Fibroblast of skin of right biceps (primary cell): ENCODE data around the gene MLPH.
A peak's percentile ranks its signal among the peaks of the same experiment; 100 is the strongest.

Experiments used
- DNase-seq: peaks from one replicate; pipeline ENCODE4 v3.0.0-alpha.2; 2013

Gene MLPH

DNA sequence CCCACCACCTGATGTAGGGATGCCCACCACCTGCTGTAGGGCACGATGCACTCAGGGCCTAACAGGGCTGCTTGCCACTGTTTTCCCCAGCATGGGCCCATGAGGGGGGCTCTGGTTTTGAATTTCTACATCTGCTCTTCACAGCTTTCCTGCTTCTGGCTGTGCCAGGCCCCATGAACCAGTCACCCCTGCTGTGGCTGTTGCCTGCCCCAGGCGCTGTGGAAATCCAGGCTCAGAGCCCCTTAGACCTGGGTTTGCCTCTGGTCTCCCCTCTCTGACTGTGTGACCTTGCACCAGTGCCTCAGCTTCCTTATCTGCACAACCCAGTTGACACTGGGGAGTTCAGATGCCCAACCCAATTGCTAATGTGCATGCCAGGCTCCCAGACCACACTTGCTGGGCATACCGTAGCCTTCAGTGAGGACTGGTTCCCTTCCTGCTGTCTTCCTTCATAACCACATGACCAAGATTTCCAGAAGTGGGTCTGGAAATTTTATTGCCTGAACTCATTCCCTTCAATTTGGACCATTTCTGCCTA is 6.0 kb upstream of the MLPH start:
- no peak for DNase-seq

DNA sequence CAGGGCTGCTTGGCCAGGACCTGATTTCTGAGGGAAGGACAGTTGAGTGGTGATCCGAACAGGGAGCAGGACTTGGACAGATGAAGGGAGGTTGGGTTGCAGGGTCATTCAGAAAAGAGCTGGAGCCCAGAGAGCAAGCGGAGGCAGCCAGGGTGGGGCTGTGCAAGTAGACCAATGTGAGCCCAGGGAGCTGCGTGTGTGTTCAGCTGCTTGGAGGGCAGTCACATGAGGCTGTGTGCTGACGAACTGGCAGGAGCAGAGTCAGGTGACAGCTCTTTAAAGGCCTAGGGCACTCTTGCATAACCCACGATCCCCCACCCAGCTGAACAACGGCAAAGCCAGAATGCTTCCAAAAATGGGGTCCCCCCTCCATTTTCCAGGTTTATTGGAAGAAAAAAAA is 4.6 kb upstream of the MLPH start:
- no peak for DNase-seq

DNA sequence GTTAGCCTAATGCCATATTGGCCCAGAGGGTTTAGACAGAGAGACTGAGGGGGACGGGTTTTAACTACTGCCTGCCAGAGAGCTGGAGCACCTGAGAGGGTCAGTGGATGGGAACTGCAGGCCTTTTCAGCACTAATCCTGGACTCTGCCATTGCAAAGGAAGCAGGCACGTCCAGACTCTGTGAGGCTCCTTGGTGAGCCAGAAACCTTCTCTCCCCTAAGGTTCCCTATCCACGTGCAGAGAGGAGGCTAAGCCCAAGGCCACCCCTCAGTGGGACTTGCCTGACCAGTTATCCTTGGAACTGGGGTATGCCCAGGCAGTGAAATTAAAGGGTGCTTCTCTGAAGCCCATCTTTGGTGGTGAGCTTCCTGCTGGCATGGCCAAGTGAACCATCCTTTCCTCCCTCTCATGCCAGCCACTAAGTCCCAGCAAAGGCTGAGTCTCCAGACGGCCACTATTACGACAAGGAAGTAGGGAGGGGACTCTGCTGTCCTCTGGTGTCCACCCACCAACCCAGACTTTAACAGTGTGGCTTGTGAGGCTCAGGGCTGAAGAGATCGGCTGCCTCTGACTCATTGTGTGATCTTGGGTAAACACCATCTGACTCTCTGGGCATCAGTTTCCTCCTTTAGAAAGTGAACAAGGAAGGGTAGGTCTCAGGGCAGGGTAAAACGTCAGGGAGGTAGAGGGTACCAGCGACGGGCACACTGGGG is 3.9 kb upstream of the MLPH start:
- peak; percentile 69 for DNase-seq

DNA sequence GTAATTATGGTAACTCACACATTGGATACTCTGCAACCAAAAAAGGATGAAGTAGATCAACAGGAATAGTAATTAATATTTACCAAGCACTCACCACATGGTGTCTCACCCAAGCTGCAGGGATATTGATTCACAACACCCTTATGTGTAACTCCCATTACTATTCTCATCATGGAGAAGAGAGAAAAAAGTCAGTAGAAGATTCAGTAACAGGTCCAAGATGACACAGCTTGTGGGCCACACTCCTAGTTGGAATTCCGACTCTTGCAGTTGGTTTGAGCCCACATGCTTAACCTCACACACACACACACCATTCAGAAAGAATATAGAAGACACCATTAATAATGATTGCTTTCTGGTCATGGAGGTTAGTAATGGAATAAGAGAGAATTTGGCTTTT is 1.7 kb upstream of the MLPH start:
- no peak for DNase-seq

DNA sequence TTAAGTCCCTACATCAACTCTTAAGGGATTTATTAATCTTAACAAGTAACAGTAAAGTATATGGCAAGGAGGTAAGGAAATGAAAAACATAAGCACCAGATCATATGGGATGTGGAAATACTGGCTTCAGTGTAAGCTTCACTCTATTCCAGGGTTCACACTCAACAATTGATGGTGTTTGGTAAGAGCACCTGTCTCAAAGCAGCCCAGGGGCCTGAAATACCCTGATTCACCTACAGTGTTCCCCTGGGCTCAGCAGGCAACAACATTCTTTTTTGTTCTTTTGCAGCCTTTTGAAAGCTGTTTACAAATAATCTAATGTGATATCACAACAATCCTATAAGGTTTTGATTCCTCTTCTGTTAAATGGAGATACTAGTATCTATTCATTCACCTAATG is 1.2 kb upstream of the MLPH start:
- no peak for DNase-seq

DNA sequence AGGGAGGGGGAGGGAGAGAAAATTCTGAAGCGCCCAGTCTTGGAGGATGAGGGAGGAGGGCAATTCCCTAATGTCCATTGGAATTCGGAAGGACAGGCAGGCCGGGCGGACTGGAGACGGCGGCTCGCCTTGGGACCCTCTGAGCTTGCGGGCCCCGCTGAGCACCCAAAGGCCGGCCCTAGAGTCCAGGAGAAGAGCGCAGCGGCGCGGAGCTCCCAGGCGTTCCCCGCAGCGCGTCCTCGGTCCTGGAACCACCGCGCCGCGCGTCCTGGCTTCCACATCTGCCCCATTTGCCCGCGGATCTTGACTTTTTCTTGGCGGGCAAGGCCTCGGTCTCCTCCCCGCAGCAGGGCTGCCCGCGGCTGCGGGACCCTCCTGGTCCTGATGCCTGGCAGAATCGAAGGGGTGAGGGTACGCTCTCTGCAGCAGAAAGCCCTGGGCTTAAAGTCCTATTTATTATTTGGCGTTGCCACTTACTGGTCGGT is 675 bp upstream of the MLPH start:
- DNase-seq, result no peak

DNA sequence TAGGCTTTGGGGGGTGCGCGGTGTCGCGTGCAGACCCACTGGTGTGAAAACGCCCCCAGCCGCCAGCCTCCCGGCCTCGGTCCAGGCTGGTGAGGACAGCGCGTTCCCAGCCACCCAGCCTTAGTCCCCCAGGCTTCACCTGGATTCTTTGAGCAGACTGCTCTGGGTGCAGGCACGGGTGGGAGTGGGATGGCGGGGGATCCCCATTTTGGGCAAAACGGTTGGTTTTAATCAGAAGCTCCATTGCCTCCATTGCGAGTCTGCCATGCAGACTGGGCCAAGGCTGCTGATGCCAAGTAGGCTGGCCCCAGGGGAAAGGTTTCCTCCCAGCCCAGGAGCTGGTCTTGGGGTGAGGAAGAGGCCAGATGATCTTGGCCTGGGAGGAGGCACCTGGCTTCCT is 445 bp downstream of the MLPH start:
- DNase-seq, result no peak

DNA sequence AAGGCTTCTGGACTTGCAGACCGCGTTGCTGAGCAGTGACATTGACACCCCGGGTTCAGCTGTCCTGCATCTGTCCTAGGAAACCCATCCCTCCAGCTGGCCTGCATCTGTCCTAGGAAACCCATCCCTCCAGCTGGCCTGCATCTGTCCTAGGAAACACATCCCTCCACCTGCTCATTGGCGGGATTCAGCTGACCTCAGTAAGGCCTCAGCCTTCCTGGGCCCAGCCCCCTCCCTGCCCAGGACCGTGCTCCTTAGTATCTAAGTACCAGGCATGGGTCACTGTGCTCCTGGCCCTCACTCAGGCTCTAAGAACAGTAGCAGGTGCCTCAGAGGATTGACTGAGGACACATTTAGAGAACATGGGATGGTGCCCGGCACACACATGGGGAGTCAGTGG is 1.2 kb downstream of the MLPH start:
- no peak for DNase-seq

DNA sequence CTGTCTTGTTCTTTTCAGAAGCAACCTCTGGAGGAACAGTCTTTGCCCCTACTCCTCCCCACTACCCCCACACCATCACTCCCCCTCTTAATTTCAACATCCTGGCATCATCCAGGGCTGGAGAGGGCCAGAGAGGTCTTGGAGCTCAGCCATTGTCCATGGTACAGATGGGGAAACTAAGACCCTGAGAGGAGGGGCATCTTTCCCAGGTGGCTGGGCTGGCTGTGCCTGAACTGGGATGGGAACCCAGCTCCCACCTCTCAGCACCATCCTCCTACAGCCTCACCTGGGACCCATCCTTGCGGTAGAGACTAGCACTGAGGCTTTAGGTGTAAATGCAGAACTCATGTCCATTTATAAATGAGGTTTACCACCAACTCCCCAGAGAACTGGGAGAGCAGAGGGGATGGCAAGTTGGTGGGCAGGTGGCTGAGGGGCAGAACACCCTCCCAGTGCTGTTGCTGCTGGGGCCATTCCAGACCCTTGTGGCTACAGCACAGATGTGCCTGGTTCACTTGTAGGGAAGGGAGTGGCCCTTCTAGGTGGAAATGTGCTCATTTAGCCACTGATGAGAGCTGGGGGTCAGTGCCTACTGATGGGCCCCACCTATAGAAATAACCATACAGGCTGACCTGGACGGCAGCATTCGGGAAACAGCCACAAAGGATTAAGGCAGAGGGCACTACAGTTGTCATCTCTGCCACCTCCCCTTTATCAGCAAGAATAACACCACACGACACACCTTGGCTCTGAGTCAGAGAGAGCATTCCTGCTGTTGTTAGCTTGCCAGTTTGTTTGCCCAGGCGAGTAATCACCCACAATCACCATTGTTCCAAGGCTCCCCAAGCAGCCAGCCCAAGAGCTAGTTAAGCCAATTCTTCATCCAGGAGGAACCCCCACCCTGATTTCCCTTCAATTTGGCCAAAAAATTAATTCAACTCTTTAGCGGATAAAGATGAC is 2.1 kb downstream of the MLPH start:
- peak; percentile 42 for DNase-seq

DNA sequence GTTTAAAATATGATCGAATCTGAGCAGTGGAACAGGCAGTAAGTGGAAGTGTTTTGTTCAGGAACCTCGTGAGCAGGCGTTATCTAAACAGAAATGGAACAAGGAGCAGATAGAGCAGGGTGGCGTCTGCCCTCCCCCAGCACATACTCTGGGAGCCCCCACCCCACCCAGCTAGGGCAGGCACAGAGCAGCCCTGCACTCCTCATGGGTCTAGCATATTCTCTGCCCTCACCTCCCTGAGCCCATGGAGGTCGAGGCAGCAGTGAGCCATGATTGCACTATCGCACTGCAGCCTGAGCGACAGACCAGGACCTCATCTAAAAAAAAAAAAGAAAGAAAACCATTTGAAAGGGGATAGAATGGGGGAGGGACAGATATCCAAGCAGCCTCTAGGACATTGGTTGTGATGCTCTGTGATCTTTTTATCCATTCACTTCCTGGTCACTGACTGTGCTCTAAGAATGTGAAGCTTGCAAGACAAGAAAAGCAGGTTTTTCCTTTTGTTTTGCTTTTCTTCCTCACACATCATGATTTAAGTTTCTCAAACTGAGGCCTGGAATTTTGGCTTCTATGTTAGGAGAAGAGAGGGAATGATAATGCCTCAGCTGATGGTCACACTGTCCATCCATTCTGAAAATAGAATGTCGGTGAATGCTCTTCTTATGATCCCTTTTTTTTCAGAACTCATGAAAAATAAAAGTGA is 3.1 kb downstream of the MLPH start:
- no peak for DNase-seq

DNA sequence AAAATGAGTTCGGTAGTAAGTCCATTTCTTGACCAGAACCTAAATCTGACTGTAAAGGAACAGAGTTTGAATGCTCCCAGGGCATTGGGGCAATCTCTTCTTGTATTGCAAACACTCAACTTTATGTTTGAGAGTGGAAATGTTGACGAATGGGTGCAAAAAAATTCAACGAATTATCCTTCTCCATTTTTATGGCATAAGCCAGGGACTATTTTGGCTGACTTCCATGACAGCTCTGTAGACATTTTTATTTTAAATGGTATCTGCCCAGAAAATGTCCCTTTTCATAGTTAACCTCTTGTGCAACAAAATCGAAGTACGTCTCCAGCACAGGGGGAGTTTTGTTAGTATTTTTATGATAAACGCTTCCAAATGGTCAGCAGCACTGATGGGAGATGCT is 3.7 kb downstream of the MLPH start:
- DNase-seq, result no peak

DNA sequence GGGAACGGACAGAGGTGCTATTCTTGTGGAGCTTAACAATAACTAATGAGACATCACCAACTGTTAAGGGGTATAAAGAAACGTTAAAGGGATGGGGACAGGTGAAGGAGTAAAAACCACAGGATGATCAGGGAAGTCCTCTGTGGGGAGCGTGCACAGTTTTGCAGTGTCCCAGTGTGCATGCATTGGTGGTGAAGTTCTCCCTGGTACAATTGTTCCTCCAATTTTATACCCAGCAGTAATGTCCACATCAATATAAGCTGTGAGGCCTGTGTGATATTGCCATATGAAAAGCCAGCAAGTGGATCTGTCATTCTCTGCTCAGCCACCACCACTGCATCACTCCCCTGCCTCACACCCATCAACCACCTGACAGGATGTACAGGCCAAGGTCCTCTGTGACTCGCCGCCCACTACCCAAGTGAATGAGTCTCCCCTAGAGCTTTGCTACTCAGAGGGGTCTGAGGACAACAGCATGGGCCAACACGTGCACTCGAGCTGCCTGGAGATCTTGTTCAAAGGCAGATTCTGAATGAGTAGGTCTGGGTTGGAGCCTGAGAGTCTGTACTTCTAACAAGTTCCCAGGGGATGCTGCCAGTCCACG is 4.6 kb downstream of the MLPH start:
- DNase-seq, result no peak

DNA sequence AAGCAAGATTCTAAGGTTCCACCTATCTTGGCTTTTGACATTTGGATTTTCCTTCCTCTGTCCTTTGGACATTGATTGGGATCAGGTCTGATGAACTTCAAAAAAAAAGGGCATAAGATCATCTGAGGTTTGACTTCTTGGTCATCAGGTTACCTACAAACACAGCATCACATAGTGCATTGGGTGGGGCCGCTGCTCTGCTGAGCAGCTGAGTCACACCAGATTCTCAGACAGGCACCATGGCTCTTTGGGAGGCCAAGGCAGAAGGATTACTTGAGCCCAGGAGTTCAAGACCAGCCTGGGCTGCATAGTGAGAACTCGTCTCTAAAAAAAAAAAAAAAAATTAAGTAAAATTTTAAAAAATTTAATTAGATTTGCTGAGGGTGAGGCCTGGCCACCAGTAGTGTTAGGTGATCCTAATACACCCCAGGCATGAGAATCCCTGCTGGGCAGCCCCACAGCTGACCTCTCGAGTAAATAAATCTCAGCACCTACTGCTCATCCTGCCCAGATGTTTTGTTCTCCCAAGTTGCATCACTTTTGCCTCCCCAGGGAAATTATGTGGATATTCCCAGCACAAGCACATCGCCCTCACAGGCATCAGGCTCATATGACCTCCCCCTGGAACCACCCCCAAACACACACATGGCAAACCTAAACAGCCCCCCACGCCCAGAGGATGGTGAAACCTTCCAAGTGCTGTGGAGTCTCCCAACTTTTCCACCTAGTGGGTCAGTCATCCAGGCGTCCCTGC is 5.3 kb downstream of the MLPH start:
- DNase-seq, result no peak

DNA sequence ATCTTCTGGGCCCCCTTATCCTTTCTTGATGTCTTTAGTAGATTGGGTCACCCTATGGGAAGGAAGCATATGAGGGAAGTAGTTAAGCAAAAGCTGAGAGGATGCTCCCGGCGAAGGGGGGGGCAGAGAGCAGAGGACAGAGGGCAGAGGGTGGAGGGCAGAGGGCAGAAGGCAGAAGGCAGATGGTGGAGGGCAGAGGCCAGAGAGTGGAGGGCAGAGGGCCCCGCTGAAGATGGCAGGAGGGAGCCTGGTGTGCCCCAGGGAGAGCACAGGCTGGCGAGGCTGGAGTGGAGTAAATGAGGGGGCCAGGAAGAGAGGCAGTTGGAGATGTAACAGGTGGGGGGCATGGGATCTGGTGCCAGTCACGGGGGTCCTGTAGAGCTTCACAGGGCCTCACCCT is 7.0 kb downstream of the MLPH start:
- no peak for DNase-seq

DNA sequence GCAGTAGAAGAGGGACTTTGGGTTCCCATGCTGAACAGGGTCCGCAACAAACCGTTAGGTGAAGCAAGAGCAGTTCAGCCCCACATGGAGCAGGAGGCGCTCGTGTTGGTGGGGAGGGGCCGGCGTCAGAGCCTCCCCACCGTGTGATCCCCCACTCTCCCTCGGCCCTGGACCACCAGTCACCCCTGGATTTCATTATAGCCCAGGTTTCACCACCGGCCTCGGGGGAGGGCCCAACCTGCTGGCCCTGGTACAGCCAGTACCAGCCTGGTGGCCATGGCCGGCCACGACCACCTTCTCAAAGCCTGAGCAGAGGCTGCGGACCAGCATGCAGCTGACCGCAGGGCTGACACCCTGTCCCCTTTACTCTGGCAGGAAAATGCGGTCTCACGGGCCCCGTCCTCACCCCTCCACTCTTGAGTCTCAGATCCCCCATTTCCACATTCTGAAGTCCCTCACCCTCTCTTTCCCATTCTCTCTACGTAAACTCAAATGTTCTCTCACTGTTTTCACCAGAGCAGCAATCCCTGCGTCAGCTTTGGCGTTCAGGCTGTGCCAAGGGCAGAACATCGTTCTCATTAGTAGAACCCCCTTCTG is 8.6 kb downstream of the MLPH start:
- no peak for DNase-seq

DNA sequence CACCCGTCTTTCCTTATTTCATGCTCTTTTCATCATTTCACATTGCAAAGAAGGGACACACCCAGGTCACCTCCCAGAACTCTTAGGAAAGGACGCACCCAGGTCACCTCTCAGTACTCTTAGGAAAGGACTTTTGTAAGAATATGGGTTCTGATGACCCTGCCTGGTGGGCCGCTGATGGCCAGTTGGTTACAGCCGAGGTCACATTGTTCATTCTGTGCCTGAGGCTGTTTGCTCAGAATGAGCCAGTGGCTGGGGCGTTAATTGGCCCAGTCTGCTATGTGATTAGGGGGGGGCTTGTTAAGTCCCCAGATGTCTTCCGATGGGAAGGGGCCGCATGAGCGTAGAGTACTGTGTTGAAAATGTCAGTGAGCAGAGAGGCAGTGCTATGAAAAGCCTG is 9.4 kb downstream of the MLPH start:
- no peak for DNase-seq

DNA sequence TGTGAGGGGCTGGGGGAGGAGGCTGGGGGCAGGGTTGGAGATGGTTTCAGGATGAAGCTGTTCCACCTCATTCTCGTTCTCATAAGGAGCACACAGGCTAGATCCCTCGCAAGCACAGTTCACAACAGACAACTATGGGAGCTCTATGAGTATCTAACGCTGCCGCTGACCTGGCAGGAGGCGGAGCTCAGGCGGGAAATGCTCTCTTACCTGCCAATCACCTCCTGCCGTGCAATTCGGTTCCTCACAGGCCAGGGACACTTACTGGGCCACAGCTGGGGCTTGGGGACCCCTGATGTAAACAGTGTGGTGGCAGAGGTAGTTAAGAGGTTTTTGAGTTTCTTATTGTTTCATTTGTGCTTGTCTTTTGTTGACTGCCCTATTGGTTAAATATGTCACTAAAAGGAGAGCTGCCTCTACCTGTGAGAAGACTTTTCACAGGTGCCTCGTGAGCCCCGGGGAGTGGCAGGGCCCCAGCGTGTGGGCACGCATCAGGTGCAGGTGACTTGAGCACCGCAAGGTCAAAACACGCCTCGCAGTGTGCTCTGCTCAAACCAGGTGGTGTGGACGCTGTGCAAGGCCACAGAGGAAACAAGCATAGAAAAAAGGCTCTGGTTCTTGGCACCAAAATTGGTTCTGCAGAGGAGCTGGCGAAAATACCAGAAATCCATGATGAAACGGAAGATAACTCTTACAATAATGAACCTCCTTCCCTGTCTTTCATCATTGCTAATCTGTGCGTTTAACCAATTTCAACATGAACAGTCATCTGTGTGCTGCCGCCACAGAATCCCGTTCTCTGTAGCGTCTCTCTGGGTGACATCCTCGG is 10.2 kb downstream of the MLPH start:
- DNase-seq, result no peak

DNA sequence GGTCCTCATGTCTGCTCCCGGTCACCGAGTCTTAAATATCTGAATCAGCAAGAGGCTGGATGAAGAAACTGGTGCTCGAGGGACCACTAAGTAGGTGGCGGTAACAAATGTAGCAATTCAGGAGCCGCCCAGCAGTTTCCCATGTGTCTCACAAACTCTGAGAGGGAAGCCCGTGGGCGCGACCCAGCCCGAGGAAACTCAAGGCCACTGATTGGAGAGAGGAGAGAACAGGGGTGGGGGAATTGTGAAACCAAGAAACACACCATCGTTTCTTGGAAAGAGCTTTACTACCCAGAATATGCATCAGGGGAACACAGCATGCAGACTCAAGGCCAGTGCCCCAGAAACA is 10.8 kb downstream of the MLPH start:
- peak; percentile 71 for DNase-seq

DNA sequence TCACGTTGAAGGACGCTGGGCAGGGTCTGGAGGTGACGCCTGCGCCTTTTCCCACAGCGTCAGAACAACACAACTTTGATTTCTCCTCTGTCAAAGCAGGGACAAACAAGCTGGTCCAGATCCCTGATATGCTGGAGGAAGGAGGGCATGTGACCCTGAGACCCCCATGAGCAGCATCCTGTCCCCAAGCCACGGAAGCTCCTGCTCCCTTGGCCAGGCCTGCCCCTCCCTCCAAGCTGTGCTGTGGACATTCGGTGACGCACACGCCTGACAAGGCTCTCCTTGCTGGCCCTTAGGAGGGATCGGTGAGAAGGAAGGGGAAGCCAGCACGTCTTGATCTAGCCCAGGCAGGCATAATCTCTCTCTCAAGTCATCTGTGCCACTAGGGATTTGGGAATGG is 11.3 kb downstream of the MLPH start:
- DNase-seq, result peak; percentile 58

DNA sequence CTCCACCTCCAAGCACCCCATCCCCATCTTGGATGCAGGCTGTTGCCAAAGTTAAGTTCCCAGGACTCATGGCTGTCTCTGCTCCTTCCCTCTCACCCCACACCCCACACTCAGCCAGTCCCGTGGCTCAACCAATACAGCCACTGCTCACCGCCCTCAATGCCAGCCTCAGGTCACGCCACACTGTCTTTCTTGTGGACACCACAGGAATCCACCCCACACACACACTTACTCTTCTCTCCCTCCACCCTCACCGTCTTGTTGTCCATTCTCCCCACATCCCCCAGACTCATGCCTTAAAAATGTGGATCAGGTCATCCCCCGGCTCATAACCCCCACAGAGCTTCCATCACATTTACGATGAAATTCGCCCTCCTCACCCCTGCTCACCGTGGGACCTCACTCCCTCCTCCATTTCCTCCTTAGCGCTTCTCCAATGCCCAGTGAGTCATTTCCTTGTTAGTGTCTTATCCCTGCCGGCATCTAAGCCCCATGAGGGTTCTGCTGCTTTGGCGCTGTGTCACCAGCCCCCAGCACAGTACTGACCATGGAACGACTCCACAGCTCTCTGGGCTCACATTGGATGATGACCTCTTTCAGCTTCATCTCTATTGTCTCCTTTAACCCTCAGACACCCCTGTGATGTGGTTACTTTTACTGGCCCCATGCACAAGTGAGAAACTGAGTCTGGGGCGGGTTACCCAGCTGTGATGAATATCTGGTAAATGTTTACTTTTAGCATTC is 13.8 kb downstream of the MLPH start:
- peak; percentile 100 for DNase-seq
